ENCODE results near the gene RBM26.

Gene RBM26

DNA sequence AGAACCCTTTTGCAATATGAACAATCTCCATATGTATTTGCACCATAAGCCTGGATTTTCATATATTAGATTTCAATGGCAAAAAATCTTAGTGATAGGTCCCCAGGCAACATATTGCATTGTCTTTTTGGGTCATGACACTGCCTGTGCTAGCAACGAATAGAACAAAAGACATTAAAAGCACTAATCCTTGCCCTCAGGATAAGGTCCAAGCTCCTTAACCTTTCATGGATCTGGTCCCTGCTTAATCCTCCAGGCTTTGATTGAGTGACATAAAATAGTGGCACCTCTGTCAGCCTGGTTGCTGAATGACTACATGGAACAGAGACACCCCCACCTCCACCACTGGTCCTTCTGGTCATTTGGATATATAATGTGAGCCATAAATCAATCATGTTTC lies 134.4 kb downstream of the RBM26 start:
- DNase-seq = no peak

DNA sequence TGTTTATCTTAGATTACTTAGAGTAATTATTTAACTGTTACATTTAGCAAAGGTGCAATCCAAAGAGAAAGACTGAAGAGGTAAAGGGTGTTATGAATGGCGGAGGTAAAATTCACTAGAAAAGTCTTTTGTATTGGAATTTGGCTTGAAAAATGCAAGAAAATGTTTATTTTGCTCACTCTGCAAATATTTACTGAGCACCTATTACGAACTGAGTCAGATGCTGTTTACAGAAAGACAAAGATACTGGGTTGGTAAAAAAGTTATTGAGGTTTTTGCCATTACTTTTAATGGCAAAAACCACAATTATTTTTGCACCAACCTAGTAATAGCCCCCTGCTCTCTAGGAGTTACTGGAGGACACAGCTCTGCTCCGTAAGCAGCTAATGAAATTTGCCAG lies 135.2 kb downstream of the RBM26 start:
- DNase-seq = no peak
